HG03280 (cell line): ENCODE results near the gene PGAP6.
"Not testable (repeated sequence)": the region's sequence is repeated elsewhere in the genome, so short reads cannot be mapped to it uniquely, and the experiment has no call there.

Experiments used
- ATAC-seq: cut with Tn5 transposase; IDR thresholded peaks from one replicate; pipeline ENCODE4 v1.9.1; 2021; ENCODE audit warnings: mild to moderate bottlenecking, moderate library complexity; ENCODE audit not compliant: unreplicated experiment

The PGAP6 gene

GRCh38 chr16:381789-382717 is at the start of gene PGAP6:
TSS of gene PGAP6 (minus strand) at chr16:381978. CDS start at chr16:381821, 157 bp downstream.
- peak; percentile 61 for ATAC-seq

GRCh38 chr16:430904-431303 is 49.1 kb upstream of the PGAP6 start:
- ATAC-seq: no peak

DNA sequence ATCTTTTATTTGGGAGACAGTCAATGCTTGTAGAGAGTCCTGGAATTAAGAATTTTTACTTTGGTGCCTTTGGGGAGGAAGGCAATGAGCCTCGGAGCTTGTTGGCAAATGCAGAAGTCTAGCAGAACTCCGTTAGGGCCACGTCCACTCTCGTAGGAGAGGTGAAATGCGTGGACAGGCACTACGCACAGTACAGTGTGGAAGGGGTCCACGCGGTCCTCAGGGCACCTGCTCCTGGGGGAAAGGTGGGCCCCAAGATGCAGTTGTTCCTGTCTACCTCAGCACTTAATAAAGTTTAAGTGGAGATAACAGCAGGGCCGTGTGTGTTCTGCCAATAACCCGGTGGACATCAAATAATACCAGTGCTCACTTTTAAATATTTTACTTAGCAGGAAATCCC is 45.5 kb upstream of the PGAP6 start:
- no peak for ATAC-seq

DNA sequence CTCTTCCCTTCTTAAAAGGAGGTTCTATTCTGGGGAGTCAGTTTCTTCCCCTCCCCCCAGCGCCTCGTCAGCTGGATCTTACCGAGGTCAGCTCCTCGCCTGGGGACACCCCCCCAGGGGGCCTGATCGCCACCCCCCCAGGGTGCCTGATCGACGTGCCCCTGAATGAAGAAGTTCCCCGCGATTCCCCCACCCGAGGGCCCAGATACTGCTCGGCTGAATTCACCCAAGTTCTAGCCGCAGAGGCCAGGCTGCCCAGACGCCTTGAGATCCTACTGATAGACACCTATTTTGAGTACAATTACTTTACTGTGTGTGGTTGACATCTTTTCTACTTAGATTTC is 45.1 kb upstream of the PGAP6 start:
- no peak for ATAC-seq

GRCh38 chr16:426115-426905 is 44.5 kb upstream of the PGAP6 start:
- peak; percentile 7 for ATAC-seq

GRCh38 chr16:425740-426114 is 43.9 kb upstream of the PGAP6 start:
- peak; percentile 45 for ATAC-seq

DNA sequence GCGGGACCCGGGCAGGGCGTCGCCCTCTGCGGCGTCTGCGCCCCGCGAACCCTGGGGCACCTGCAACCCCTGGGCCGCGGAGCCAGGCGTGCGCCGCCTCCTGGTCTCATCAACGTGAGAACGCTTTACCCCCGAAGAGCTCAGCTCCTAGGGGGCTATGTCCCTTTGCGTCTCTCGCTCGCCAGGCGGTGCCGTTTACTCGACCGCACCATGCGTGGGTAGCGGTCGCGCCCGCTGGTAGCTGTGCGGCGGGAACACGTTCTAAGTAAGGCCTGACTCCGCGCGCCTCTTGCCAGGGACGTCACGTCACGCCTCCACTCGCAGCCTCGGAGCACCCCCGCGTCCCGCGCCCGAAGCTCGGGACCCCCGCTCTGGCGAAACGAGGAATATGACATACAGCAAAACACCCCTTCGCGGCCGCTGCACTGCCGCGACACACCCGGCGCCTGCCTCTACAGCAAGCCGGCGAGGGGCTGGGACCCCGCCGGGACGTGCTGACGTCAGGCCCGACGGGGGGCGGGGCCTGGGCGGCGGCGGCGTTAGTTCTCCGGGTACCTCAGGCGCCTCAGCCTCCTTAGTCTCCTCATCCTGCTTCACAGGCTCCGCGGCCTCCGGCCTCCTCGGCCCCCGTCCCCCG is 43.4 kb upstream of the PGAP6 start, which contains the start of gene RAB11FIP3:
Gene RAB11FIP3, plus strand, starts transcription at position 568 of the 637 bp plus-strand sequence. CDS start 358 bp downstream, outside the sequence.
- peak; percentile 78 for ATAC-seq

GRCh38 chr16:424623-425081 is 42.9 kb upstream of the PGAP6 start:
- no peak for ATAC-seq

DNA sequence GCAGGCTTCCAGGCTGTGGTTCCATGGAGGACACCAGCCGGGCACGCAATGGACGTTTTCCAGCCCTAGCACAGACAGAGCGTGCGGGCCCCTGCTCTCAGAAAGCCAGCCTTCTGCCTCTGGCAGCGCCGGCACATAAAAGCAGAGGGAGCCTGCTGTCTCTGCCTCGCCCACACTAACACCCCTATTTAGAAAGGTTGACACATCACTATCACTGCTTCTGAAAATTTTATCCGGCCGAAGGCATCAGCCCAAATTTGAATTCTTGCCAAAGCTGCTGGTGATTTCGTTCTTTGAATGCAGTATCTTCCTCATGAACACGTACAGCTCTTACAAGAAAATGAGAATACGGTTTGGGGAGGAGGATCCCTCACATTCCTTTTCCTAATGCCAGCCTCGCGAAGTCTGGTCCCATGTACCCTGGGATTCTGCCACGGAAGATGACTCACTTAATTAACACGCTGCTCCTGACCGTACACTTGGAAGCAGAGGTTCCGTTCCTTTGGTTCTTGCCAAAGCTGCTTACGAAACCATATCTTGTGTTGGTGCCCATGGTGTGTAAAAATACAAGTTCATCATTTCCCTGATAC is 42.4 kb upstream of the PGAP6 start:
- no peak for ATAC-seq

DNA sequence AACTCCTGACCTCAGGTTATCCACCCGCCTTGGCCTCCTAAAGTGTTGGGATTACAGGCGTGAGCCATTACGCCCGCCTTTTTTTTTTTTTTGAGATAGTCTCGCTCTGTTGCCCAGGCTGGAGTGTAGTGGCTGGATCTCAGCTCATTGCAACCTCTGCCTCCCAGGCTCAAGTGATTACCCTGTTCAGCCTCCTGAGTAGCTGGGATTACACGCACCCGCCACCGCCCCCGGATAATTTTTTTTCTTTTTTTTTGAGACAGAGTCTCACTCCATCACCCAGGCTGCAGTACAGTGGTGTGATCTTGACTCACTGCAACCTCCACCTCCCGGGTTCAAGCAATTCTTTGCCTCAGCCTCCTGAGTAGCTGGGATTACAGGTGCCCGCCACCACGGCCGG is 40.4 kb upstream of the PGAP6 start:
- not testable (repeated sequence) for ATAC-seq

- ATAC-seq: not testable (repeated sequence)
These were observed 33.4 kb upstream of the PGAP6 start for GRCh38 chr16:415170-415498.

GRCh38 chr16:414395-415169 is 32.8 kb upstream of the PGAP6 start:
- ATAC-seq: no peak

DNA sequence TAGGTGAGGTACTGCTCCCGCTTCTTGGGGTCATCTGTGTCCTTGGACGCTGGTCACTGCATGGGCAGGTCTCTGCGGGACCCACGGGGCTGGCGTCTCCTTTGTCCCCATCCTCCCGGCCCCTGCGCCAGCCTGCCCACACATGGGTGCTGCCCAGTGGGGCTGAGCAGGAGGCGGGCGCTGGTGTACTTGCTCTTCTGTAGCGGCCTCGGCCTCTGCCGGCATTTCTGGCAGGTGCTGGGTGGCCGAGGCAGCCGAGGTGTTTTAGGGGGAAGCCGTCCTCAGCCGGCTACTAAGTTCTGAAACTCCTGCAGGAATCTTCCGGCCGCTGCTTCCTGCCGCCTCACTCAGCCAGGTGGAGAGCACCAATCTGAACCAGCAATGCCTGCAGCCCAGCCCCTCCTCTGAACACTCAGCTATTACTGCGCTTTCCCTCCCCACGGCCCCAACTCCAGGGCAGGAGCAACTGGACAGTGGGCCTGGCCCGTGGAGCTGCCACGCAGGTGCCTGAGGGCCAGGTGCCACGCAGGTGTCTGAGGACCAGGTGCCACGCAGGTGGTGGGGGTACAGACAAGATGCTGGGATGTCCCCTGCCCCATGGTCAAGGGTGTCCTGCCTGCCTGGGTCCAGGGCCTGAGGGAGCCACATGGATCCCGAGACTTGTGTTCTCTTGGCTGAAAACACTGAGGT is 29.9 kb upstream of the PGAP6 start:
- ATAC-seq: no peak

DNA sequence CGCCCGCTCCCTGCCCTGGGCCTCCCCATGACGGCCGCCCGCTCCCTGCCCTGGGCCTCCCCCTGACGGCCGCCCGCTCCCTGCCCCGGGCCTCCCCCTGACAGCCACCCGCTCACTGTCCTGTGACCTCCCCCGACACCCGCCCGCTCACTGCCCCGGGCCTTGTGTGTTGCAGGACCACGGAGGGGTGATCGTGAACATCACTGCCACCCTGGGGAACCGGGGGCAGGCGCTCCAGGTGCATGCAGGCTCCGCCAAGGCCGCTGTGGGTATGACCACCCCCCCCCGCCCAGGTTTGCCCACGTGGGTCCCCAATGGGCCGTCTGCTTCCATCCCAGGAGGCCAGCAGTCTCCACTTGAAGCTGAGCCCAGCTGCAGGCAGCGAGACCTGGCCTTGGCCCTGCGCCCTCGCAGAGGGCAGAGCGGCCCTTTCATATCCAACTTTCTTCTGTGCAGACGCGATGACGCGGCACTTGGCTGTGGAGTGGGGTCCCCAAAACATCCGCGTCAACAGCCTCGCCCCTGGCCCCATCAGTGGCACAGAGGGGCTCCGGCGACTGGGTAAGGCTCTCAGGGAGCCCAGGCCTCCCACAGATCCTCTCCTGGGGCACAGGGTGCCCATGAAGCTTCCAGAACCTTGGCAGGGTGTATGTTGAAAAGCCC is 28.9 kb upstream of the PGAP6 start:
- no peak for ATAC-seq

DNA sequence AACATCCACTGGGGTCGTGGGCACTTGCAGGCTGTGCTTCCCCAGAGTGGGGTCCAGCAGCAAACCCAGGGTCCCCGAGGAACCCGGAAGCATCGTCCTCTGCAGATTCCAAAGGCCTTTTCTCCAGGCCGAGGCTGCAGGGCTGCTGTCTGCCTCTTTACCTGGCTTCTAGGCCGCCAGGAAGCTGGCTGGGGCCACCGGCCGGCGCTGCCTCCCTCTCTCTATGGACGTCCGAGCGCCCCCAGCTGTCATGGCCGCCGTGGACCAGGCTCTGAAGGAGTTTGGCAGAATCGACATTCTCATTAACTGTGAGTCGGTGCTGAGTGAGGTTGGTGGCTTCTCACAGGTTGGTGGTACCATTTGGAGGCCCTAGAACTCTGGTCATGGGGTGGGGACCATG is 25.5 kb upstream of the PGAP6 start:
- no peak for ATAC-seq

DNA sequence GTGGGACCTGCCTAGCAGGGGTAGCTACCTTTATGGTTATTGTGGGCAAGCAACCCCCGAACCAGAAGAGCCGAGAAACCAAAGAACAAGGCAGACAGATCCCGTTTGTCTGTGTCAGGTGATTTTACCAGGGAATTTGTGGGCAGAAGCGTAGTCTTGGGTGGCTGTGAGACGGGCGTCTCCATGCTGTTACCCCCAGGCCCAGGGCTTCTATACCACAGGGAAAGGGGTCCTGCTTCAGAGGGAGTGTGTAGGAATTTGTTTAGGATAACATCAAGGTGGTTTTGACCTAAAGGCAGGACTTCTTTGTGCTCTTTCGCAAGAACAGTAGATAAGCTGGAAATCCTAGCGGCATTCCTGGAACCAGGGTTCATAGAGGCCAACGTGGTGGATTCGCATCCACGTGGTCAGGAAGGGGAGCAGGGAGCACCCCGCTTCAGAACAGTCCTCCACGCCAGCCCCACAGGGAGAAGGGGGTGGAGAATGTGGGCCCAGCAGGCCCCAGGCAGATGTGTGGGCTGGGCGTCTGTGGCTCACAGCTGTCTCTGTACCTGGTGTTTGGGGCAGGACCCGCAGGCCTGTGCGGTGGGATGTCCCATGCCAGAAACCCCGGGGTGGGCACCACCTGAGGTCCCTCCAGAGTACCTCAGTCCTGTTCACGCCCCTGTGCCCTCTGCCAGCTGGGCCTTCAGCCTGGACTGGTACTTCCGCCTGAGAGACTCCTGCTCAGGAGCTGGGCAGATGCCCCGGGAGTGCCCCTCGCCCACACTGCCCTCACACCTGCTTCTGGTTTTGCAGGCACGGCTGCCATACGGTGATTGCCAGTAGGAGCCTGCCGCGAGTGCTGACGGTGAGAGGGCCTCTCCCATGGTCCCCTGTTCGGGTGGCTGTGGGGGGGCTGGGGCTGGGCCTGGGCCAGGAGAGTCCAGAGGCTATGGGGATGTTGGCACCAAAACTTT is 24.0 kb upstream of the PGAP6 start:
- ATAC-seq: no peak

DNA sequence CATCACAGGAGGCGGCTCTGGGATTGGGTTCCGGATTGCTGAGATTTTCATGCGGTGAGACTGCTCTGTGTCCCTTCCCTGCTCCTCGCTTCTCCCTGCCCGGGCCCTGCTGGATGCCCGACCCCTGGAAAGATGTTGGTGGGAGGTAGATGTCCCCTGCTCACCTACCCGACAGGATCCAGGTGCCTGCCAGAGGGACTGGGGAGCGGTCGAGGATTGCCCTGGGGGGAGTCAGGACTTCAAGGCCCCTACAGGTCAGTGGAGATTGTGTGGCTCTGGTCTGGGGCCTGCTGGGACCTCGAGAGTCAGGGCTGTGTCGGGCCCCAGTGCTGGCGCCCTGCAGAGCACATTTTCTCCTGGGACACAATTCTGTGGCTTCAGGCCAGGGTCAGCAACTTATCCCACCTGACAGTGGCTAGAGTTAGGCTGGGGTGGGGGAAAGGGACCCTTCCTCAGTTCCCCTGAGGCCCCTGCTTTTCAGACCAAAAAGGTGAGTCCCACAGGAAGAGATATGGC is 23.3 kb upstream of the PGAP6 start:
- ATAC-seq: no peak
